K562 (cell line): ENCODE results near the gene LYPD5. TPM values are rescaled to one million over a fixed set of nuclear protein-coding genes. Genes with fewer than 3 reads are reported as not detected.

Experiments used
- CEBPB ChIP-seq: fragments of 450-650 bp; IDR thresholded peaks from 2 replicates; pipeline ENCODE4 v1.6.1; 2016; ENCODE audit warnings: missing genetic modification characterization, missing compliant biosample characterization
- DPF2 ChIP-seq: fragments of 450-650 bp; IDR thresholded peaks from 2 replicates; pipeline ENCODE4 v1.6.1; 2016
- HDAC8 ChIP-seq: fragments of 450-650 bp; IDR thresholded peaks from 2 replicates; pipeline ENCODE4 v1.6.1; 2016; ENCODE audit warnings: mild to moderate bottlenecking, missing genetic modification characterization, moderate library complexity, missing compliant biosample characterization
- JUND ChIP-seq, 2 experiments: IDR thresholded peaks; 2 replicates in 1 of 2; 3 replicates in 1 of 2; pipeline ENCODE4 v1.6.1; 2011; ENCODE audit warnings: borderline replicate concordance in 2 of 2, low read depth in 2 of 2, low read length in 2 of 2, improper control_type of control experiment in 1 of 2, missing biosample characterization in 1 of 2, missing genetic modification characterization in 1 of 2, missing genetic modification reagents in 1 of 2
- MAZ ChIP-seq, 2 experiments: fragments of 450-650 bp in 1 of 2; sonication (generic) in 1 of 2; formaldehyde crosslinking; IDR thresholded peaks in 1 of 2; conservative IDR thresholded peaks in 1 of 2; 2 replicates each; pipeline versions ENCODE4 v1.4.0 to v1.5.0; 2020; ENCODE audit warnings: mild to moderate bottlenecking in 1 of 2, missing genetic modification reagents in 1 of 2
- OTX1 ChIP-seq: fragments of 450-650 bp; formaldehyde crosslinking; IDR thresholded peaks from 2 replicates; pipeline ENCODE4 v1.4.0; 2022; ENCODE audit warnings: mild to moderate bottlenecking
- ZNF407 ChIP-seq: fragments of 450-650 bp; IDR thresholded peaks from 2 replicates; pipeline ENCODE4 v1.6.1; 2016; ENCODE audit warnings: low read depth
- polyA plus RNA-seq, 8 experiments: library from polyadenylated mRNA; depleted of rRNA in 4 of 8; stranded (reverse) in 5 of 8; unstranded in 3 of 8; fragments of >200 nt; fragmentation: Nextera tagmentation in 2 of 8; fragmentation: Illumina TruSeq in 1 of 8; extraction: Ambion mirVana in 2 of 8; extraction: Trizol in 1 of 8; gene quantifications; 2 replicates each; pipeline versions ENCODE4 v1.2.1 to v1.2.3, GENCODE V29; 2011 to 2014; ENCODE audit warnings: inconsistent platforms in 1 of 8, missing spikeins in 1 of 8
- total RNA-seq, 7 experiments: library from RNA; depleted of rRNA in 6 of 7; stranded (reverse); fragments of >200 nt in 6 of 7; fragmentation: Illumina TruSeq in 2 of 7; extraction: Trizol in 2 of 7; gene quantifications; 2 replicates each; pipeline versions ENCODE4 v1.2.1 to v1.2.3, GENCODE V29; 2011 to 2021; ENCODE audit warnings: low replicate concordance in 1 of 7
- TF ChIP-seq, protein P1 (sequence below): fragments of 450-650 bp; IDR thresholded peaks from 2 replicates; pipeline ENCODE4 v1.6.1; 2018; ENCODE audit not compliant: partially characterized antibody

LYPD5 gene
- total and polyA plus RNA-seq, 9 of the 15 experiments (the other 6 are each of a cell fraction or from before 2014, with no cell fraction given), result 0.03 to 0.22 (median 0.10) TPM; not detected in 3

DNA sequence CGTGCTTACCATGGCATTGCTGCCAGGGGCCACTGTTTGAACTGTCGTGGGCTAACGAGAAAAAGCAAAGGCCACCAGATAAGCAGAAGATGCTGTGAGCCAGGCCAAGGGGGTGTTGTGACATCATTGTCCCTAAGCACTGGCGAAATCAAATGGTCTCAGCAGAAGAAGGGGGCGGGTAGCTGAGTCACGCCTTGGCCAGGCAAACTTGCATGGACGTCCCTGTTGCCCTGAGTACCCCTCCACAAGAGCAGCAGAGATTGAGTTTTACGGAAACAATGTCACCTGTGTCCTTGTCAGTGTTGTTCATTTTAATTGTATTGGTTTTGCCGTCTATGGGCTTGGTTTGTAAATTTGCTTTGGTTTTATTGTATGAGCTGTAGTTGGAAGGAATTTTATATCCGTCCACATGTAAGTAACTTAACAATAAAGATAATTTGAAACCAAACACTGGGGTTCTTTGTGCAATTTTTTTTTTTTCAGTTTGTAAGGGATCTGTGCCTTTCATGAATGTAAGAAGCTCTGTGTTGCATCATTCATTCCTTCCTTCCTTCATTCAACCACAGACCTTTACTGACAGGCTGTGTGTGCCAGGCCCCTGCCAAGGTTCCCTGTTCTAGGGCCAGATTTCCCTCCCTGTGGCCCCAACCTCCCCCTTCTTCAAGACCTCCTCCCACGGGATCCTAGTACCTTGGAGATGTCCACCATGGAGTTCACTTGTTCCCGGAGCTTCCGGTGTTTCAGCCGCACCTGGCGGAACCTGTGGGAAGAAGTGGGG, 33.8 kb downstream of the LYPD5 start (continued):
- TF ChIP-seq ZNF407, result no peak
- TF ChIP-seq MAZ (CRISPR knock-in tag; conservative IDR thresholded peaks at IDR 0.05 in 1 of 2, IDR thresholded peaks at IDR 0.05 in 1 of 2), result no peak
- TF ChIP-seq CEBPB (tag), result peak; percentile 55; the same call in 1 of the 2 replicates
- TF ChIP-seq JUND (IDR thresholded peaks at IDR 0.05; ENCODE audit: borderline replicate concordance, low read depth, low read length), result peak; percentile 46; the same call in 1 of the 2 replicates
- TF ChIP-seq JUND (tag; IDR thresholded peaks at IDR 0.05; ENCODE audit: borderline replicate concordance, low read depth, low read length), result peak; percentile 26; the same call in 1 of the 3 replicates
- TF ChIP-seq HDAC8, result no peak
- peak; percentile 50; the same call in 1 of the 2 replicates for TF ChIP-seq DPF2
- no peak for TF ChIP-seq OTX1
- TF ChIP-seq, protein P1, sequence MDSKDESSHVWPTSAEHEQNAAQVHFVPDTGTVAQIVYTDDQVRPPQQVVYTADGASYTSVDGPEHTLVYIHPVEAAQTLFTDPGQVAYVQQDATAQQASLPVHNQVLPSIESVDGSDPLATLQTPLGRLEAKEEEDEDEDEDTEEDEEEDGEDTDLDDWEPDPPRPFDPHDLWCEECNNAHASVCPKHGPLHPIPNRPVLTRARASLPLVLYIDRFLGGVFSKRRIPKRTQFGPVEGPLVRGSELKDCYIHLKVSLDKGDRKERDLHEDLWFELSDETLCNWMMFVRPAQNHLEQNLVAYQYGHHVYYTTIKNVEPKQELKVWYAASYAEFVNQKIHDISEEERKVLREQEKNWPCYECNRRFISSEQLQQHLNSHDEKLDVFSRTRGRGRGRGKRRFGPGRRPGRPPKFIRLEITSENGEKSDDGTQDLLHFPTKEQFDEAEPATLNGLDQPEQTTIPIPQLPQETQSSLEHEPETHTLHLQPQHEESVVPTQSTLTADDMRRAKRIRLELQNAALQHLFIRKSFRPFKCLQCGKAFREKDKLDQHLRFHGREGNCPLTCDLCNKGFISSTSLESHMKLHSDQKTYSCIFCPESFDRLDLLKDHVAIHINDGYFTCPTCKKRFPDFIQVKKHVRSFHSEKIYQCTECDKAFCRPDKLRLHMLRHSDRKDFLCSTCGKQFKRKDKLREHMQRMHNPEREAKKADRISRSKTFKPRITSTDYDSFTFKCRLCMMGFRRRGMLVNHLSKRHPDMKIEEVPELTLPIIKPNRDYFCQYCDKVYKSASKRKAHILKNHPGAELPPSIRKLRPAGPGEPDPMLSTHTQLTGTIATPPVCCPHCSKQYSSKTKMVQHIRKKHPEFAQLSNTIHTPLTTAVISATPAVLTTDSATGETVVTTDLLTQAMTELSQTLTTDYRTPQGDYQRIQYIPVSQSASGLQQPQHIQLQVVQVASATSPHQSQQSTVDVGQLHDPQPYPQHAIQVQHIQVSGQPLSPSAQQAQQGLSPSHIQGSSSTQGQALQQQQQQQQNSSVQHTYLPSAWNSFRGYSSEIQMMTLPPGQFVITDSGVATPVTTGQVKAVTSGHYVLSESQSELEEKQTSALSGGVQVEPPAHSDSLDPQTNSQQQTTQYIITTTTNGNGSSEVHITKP, result peak; percentile 13
